Osteoblast (primary cell): Measurements from ENCODE around the gene DUS1L. TPM values are rescaled to one million over a fixed set of nuclear protein-coding genes. Genes with fewer than 3 reads are reported as not detected.

Experiments used
- DNase-seq: peaks from one replicate; pipeline ENCODE4 v3.0.0; 2011; ENCODE audit warnings: low spot score, mixed read lengths; ENCODE audit not compliant: insufficient read length; ENCODE audit errors: missing footprints
- H2AFZ ChIP-seq: 2 replicates; pipeline ENCODE4 v1.6.0; 2011; ENCODE audit warnings: mild to moderate bottlenecking, low read length
- H3K27ac ChIP-seq: 2 replicates; pipeline ENCODE4 v1.5.1; 2011; ENCODE audit warnings: mild to moderate bottlenecking, low read depth, low read length, moderate library complexity
- H3K27me3 ChIP-seq: 2 replicates; pipeline ENCODE4 v1.6.0; 2012; ENCODE audit warnings: mild to moderate bottlenecking, control low read depth, inconsistent platforms, low read length, moderate library complexity; ENCODE audit not compliant: insufficient read depth
- H3K36me3 ChIP-seq: 2 replicates; pipeline ENCODE4 v1.5.1; 2011; ENCODE audit warnings: mild to moderate bottlenecking, low read length, control low read depth, moderate library complexity; ENCODE audit not compliant: insufficient read depth
- H3K4me1 ChIP-seq: 2 replicates; pipeline ENCODE4 v1.5.1; 2011; ENCODE audit warnings: mild to moderate bottlenecking, low read length, control low read depth, moderate library complexity; ENCODE audit not compliant: insufficient read depth
- H3K4me2 ChIP-seq: 2 replicates; pipeline ENCODE4 v1.6.0; 2011; ENCODE audit warnings: mild to moderate bottlenecking, low read length; ENCODE audit not compliant: insufficient read depth
- H3K4me3 ChIP-seq: fragments of 200-600 bp; sonication (generic); 3 replicates; pipeline ENCODE4 v1.5.1; 2012; ENCODE audit warnings: mild to moderate bottlenecking, low read length, inconsistent platforms; ENCODE audit not compliant: insufficient read depth
- H3K79me2 ChIP-seq: 2 replicates; pipeline ENCODE4 v1.6.0; 2012; ENCODE audit warnings: mild to moderate bottlenecking, low read length, control low read depth, inconsistent platforms; ENCODE audit not compliant: insufficient read depth
- H3K9me3 ChIP-seq: 2 replicates; pipeline ENCODE4 v1.5.1; 2011; ENCODE audit warnings: low read depth, low read length, control low read depth
- H4K20me1 ChIP-seq: 2 replicates; pipeline ENCODE4 v1.6.0; 2012; ENCODE audit warnings: mild to moderate bottlenecking, low read length, control low read depth; ENCODE audit not compliant: insufficient read depth
- CTCF ChIP-seq: IDR thresholded peaks from 2 replicates; pipeline ENCODE4 v1.5.1; 2011; ENCODE audit warnings: mild to moderate bottlenecking, low read depth, low read length, moderate library complexity; ENCODE audit errors: extremely low read depth
- total RNA-seq: library from RNA; depleted of rRNA; stranded (reverse); fragments of >200 nt; gene quantifications from 2 replicates; pipeline ENCODE4 v1.2.3, GENCODE V29; 2012

DUS1L gene
- total RNA-seq, 1 donor, result 43.8 TPM

- H3K36me3 ChIP-seq, result no peaks in the 10 kb centered on the region
- H2AFZ ChIP-seq, result no peak overlapping the region
- H4K20me1 ChIP-seq, result peaks cover 28% of the 10 kb centered on the region
- no peaks in the 10 kb centered on the region for H3K9me3 ChIP-seq
- peaks cover 8% of the 10 kb centered on the region for H3K79me2 ChIP-seq
- peak; percentile 99 for DNase-seq
- peak; percentile 75 for TF ChIP-seq CTCF
- no peak overlapping the region for H3K27ac ChIP-seq
- H3K4me1 ChIP-seq, result peaks cover 21% of the 10 kb centered on the region
- peak overlapping the region; percentile 96 for H3K4me2 ChIP-seq
- peak overlapping the region; percentile 92 for H3K4me3 ChIP-seq
- H3K27me3 ChIP-seq, result no peaks in the 10 kb centered on the region
These were observed 44.3 kb downstream of the DUS1L start for GRCh38 chr17:82021107-82021899.

- peaks cover 28% of the 10 kb centered on the region for H4K20me1 ChIP-seq
- no peak overlapping the region for H3K27ac ChIP-seq
- peaks cover 8% of the 10 kb centered on the region for H3K79me2 ChIP-seq
- H3K4me2 ChIP-seq, result no peak overlapping the region
- no peak overlapping the region for H2AFZ ChIP-seq
- H3K4me1 ChIP-seq, result peaks cover 21% of the 10 kb centered on the region
- TF ChIP-seq CTCF, result no peak
- H3K9me3 ChIP-seq, result no peaks in the 10 kb centered on the region
- H3K27me3 ChIP-seq, result no peaks in the 10 kb centered on the region
- no peak overlapping the region for H3K4me3 ChIP-seq
- no peaks in the 10 kb centered on the region for H3K36me3 ChIP-seq
- DNase-seq, result no peak
These were observed 45.0 kb downstream of the DUS1L start for GRCh38 chr17:82020572-82021106.

- Histone ChIP-seq H3K79me2 (peaks cover 8% of the 10 kb centered on the region), H3K36me3 (no peaks in the 10 kb centered on the region), H3K4me1 (peaks cover 21% of the 10 kb centered on the region), H3K27ac (no peak overlapping the region), H4K20me1 (peaks cover 28% of the 10 kb centered on the region), H3K4me3 (no peak overlapping the region), H3K9me3 (no peaks in the 10 kb centered on the region), H2AFZ (no peak overlapping the region), H3K4me2 (no peak overlapping the region), H3K27me3 (no peaks in the 10 kb centered on the region)
- peak; percentile 55 for TF ChIP-seq CTCF
- DNase-seq, result peak; percentile 98
These were observed 45.7 kb downstream of the DUS1L start for GRCh38 chr17:82019690-82020571.
